ENCODE measurements around the gene PRKAA1.

- no peak for TF ChIP-seq CTCF (IDR thresholded peaks at IDR 0.05 in 8 of 11, conservative IDR thresholded peaks at IDR 0.05 in 3 of 11)
- no peak for TF ChIP-seq POLR2AphosphoS5 (IDR thresholded peaks at IDR 0.05)
- no peak for TF ChIP-seq POLR2A (IDR thresholded peaks at IDR 0.05)
Observed at GRCh38 chr5:40776658-40776977, 21.6 kb downstream of the PRKAA1 start.
